IPS DF 4.7 (cell line): ENCODE data around the gene KANSL1.

Experiments
- DNase-seq: peaks from one replicate; pipeline ENCODE4 v3.0.0-alpha.2; 2013; ENCODE audit warnings: low spot score; ENCODE audit errors: extremely low read depth

KANSL1 gene

GRCh38 chr17:46140645-46141197 lies 52.5 kb downstream of the KANSL1 start:
- no peak for DNase-seq

DNA sequence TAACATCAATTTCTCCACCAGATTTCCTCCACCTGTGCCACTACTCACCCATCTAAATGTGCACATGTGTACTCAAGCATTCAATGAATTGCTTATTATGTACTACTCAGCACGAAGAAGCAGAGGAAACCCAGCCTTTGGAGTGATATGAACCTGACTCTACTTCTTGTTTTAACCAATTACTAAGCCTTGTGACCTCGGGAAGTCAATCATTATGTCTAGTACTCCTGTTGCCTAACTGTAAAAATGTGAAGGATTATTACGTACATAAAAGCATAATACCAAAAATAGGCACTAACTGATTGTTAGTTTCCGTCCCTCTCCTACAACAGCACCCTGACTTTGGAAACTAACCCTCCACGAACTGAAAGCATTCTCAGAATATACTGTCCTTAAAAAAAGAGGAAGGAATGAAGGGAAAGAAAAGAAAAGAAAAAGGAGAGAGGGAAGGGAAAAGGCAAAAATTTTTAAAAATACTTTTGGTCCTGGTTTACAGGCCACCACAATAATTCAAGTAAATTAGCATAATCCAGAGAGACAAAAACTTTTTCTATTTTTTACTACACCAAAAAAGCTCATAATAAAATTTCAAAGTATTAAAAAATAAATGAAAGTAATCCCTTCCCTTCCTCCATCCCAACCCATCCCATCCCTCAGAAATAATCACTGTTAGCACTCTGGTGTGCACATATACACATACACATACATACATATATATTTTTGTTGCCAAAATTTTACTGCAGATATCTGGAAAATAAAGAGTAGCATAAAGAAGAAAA lies 53.6 kb downstream of the KANSL1 start:
- no peak for DNase-seq

DNA sequence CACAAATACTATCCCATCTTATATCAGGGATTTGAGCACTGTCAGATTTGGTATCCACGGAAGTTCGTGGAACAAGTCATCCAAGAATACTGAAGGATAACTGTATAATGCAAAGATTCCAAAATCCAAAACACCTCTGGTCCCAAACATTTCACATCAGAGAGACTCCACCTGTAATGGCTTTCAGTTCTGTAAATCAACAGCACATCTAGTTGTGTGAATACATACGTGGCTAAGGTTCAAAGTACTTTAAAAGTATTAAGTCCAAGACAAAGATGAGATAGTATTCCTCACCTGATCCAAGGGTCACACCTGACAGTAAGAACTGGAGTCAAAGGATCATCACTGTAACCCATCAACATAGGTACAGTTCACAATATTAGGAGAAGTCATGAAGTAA lies 54.8 kb downstream of the KANSL1 start:
- no peak for DNase-seq

DNA sequence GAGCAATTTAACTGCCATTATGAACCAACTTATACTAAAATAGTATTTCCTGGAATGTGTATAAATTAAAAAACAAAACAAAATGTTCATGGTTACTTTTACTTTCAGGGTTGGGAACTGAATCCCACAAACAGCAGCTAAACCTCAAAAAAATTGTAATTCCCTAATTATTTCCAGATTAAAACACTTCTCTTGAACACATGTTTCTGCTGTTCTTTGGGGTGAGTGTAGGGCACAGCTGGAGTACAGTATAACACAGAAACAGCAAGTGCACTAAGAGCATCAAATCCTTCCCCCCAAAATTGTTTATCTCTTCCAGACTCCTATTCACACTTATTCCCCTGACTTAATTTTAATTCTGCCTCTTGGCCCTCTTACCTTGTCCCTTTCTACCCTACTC lies 56.4 kb downstream of the KANSL1 start:
- DNase-seq = no peak

GRCh38 chr17:46135879-46136563 lies 57.2 kb downstream of the KANSL1 start:
- no peak for DNase-seq

DNA sequence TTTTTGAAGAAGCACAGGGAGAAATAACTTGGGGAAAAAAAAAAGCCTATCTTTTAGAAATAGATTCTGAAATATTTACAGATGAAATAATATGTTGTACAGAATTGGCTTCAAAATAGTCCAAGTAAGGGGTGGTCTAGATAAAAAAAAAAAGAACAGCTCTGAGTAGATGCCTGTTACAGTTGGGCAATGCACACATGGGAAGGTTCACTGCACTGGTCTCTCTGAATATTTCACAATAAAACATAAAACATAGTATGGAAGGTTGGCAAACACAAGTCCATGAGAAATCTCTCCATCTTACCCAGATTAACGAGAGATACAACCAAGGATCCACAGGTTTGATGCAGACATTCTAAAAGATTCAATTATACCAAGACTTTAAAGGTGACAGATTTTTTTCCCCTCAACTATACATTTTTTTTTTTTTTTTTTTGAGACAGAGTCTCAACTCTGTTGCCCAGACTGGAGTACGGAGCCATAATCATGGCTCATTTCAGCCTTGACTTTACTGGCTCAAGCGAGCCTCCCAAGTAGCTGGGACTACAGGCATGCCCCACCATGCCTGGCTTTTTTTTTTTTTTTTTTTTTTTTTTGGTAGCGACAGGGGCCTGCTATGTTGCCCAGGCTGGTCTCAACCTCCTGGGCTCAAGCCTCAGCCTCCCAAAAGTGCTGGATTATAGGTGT lies 58.0 kb downstream of the KANSL1 start:
- DNase-seq = no peak

- no peak for DNase-seq
Observed at GRCh38 chr17:46129302-46129701, 63.9 kb downstream of the KANSL1 start.

DNA sequence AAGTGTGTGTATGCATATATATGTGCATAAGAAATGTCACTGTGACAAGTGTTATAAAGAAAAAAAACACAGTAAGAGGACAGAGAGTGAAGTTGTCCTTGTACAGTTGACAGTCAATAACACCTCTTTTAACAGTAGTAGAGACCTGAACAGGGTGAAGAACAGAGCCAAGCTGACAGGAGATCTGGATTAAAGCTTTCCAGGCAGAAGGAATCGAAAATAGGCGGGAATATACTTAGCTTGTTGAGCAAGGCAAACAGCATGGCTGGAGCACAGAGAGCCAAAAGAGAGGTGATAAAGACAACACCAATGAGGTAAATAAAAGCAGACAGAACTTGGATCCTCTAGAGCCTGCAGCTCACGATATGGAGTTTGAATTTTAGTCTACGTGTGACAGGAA lies 64.8 kb downstream of the KANSL1 start:
- no peak for DNase-seq

DNA sequence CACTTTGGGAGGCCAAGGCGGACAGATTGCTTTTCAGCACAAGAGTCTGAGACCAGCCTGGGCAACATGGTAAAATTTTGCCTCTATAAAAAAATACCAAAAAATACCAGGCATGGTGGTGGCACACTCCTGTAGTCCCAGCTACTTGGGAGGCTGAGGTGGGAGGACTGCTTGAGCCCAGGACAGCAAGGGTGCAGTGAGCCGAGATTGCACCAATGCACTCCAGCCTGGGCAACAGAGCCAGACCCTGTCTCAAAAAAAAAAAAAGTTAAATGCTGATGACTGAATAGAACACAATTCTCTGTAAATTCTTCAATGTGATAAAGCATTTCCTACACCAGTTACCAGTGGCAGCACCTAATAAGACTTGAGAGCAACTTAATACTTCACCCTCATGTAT lies 65.7 kb downstream of the KANSL1 start:
- no peak for DNase-seq

GRCh38 chr17:46126840-46127239 lies 66.4 kb downstream of the KANSL1 start:
- DNase-seq = no peak

- DNase-seq = no peak
Observed at GRCh38 chr17:46125831-46126230, 67.4 kb downstream of the KANSL1 start.

- DNase-seq = no peak
Observed at GRCh38 chr17:46124695-46125592, 68.3 kb downstream of the KANSL1 start.

DNA sequence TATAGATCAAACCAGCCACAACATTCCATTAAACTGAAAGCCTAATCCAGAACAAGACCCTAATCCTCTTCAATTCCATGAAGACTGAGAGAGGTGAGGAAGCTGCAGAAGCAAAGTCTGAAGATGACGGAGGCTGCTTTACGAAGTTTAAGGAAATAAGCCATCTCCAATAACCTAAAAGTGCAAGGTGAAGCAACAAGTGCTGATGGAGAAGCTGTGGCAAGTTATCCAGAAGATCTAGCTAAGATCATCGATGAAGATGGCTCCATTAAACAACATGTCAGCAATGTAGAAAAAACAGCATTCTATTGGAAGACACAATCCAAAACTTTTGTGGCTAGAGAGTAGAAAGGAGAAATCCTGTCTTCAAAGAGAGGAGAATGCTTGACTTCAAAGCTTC lies 69.6 kb downstream of the KANSL1 start:
- DNase-seq = no peak

GRCh38 chr17:46122486-46122871 lies 70.8 kb downstream of the KANSL1 start:
- no peak for DNase-seq

- no peak for DNase-seq
Observed at GRCh38 chr17:46121841-46122485, 71.3 kb downstream of the KANSL1 start.

GRCh38 chr17:46121165-46121764 lies 72.0 kb downstream of the KANSL1 start:
- DNase-seq = no peak

- no peak for DNase-seq
Observed at GRCh38 chr17:46120537-46120936, 72.7 kb downstream of the KANSL1 start.

DNA sequence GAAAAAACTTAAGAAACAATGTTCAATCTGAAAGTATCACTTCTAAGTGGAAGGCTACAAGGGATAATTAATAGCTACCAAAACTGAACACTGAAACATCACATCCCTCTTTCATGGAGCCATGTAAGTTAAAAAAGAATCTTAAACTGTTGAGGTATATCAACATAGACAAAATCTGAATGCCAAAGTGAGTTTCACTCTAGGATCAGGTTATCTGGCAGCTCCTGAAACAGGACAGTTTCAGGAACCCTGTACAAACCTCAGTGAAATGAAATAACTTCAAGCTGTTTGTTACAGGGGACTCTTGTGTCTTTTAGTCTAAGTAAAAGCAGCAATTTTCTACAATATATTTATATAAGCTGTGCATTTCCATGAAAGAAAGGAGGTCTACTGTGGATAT lies 73.2 kb downstream of the KANSL1 start:
- no peak for DNase-seq

DNA sequence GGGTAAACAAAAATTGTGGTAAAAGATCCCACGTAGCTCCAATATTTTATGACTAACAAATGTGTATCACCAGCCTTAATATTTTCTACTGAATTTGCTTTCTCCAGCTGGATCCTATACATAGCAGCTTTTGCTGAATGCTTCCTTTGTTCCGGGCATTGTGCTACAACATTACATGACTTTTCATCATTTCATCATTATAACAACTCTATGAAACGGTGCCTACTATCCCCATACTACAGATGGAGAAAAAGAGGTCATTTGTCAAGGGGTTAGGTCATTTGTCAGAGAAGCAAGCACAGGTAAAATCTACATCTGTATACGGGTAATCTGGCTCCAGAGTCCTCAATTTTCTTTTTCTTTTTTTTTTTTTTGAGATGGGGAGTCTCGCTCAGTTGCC lies 74.3 kb downstream of the KANSL1 start:
- DNase-seq = no peak
